ENCODE data around the gene CDH22.
A peak's percentile ranks its signal among the peaks of the same experiment; 100 is the strongest.

Gene CDH22

DNA sequence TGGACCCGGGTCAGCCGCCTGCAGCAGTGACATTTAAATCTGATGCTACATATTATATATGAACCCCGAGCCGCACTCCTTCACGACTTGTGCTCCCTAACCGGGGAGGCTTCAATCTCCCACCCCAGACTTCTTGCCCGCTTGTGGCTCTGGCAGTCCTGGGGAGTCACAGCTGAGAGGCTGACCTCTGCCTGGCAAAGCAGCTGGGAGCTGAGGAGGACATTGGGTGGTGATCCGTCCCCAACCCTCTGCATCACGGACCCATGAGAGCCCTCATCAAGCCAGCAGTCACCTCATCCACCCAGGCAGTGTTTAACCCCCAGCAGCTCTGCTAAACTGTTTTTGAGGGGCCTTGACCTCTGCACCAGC, 33.7 kb upstream of the CDH22 start:
- H3K4me3 ChIP-seq (ENCODE audit: low read depth, low read length), result no peak overlapping the region
- H3K27ac ChIP-seq, result no peak overlapping the region
- no peaks in the 10 kb centered on the region for H3K27me3 ChIP-seq (ENCODE audit: insufficient read depth, low read depth, severe bottlenecking)
- DNase-seq, result no peak
- no peaks in the 10 kb centered on the region for H3K36me3 ChIP-seq
- H3K9me3 ChIP-seq (ENCODE audit: severe bottlenecking), result no peaks in the 10 kb centered on the region
- no peak for TF ChIP-seq CTCF (IDR thresholded peaks at IDR 0.05; ENCODE audit: low read depth, low read length)

GRCh38 chr20:46341074-46342009, 33.0 kb upstream of the CDH22 start:
- H3K4me3 ChIP-seq (ENCODE audit: low read depth, low read length), result no peak overlapping the region
- no peak overlapping the region for H3K27ac ChIP-seq
- no peaks in the 10 kb centered on the region for H3K36me3 ChIP-seq
- no peaks in the 10 kb centered on the region for H3K27me3 ChIP-seq (ENCODE audit: insufficient read depth, low read depth, severe bottlenecking)
- no peaks in the 10 kb centered on the region for H3K9me3 ChIP-seq (ENCODE audit: severe bottlenecking)
- TF ChIP-seq CTCF (IDR thresholded peaks at IDR 0.05; ENCODE audit: low read depth, low read length), result no peak
- no peak for DNase-seq

GRCh38 chr20:46339037-46339436, 30.7 kb upstream of the CDH22 start:
- Histone ChIP-seq H3K27ac (no peak overlapping the region), H3K4me3 (ENCODE audit: low read depth, low read length) (no peak overlapping the region), H3K27me3 (ENCODE audit: insufficient read depth, low read depth, severe bottlenecking) (no peaks in the 10 kb centered on the region), H3K9me3 (ENCODE audit: severe bottlenecking) (no peaks in the 10 kb centered on the region), H3K36me3 (no peaks in the 10 kb centered on the region)
- no peak for DNase-seq
- no peak for TF ChIP-seq CTCF (IDR thresholded peaks at IDR 0.05; ENCODE audit: low read depth, low read length)

- H3K27me3 ChIP-seq (ENCODE audit: insufficient read depth, low read depth, severe bottlenecking), result no peaks in the 10 kb centered on the region
- no peaks in the 10 kb centered on the region for H3K9me3 ChIP-seq (ENCODE audit: severe bottlenecking)
- TF ChIP-seq CTCF (IDR thresholded peaks at IDR 0.05; ENCODE audit: low read depth, low read length), result no peak
- H3K4me3 ChIP-seq (ENCODE audit: low read depth, low read length), result no peak overlapping the region
- no peaks in the 10 kb centered on the region for H3K36me3 ChIP-seq
- no peak overlapping the region for H3K27ac ChIP-seq
- DNase-seq, result no peak
These were observed 28.4 kb upstream of the CDH22 start for GRCh38 chr20:46336735-46337134.

DNA sequence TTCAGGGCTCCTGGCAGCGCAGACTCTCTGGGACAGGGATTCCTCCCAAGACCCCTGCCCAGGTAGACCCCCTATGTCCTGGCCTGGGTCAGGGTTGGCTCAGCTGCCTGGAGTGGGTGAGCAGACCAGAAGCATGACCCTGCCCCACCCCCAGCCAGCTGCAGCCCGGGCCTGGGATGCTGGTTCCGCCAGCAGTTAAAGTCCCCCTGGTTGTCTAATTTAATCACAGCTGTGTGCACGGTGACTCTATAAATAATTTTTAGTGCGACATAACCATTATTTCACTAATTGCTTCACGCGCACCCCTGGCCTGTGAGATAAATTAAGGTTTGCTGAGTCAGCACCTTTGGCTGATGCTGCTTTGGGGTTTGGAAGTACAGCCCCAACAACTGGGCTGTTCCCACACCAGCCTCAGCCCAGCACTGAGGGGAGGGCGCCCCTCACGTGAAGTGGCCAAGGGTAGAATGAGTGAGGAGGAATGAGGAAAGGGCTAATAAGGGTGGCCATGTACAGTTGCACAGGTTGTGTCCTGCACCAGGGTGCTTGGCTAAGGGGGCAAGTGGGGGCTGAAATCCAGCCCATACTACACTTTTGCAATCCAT, 26.1 kb upstream of the CDH22 start:
- DNase-seq, result no peak
- peak overlapping the region; percentile 92 for H3K27ac ChIP-seq
- H3K27me3 ChIP-seq (ENCODE audit: insufficient read depth, low read depth, severe bottlenecking), result no peaks in the 10 kb centered on the region
- no peaks in the 10 kb centered on the region for H3K9me3 ChIP-seq (ENCODE audit: severe bottlenecking)
- TF ChIP-seq CTCF (IDR thresholded peaks at IDR 0.05; ENCODE audit: low read depth, low read length), result no peak
- no peak overlapping the region for H3K4me3 ChIP-seq (ENCODE audit: low read depth, low read length)
- H3K36me3 ChIP-seq, result no peaks in the 10 kb centered on the region

Measured in WERI-Rb-1 (cell line).